HEK293 (cell line): ENCODE data around the gene SOX5.
A peak's percentile ranks its signal among the peaks of the same experiment; 100 is the strongest.

Experiments used
- CTCF ChIA-PET: fragments of 350-600 bp; formaldehyde crosslinking; extraction: SDS; loops from one replicate; lab custom pipeline; 2021; ENCODE audit warnings: antibody characterized with exemption; lab: Yijun Ruan, JAX
- POLR2A ChIA-PET: fragments of 300-600 bp; formaldehyde crosslinking; extraction: SDS; loops from one replicate; lab custom pipeline; 2020; ENCODE audit warnings: antibody characterized with exemption, inconsistent platforms; lab: Yijun Ruan, JAX
- H3K27ac ChIP-seq: fragments of 200-500 bp; sonication (Bioruptor generic); 2 replicates; pipeline ENCODE4 v1.5.1; 2014; ENCODE audit warnings: low read depth, low read length, control low read depth, inconsistent platforms; ENCODE audit errors: extremely low read depth
- H3K36me3 ChIP-seq, 2 experiments: fragments of 200-500 bp in 1 of 2; sonication (Bioruptor generic) in 1 of 2; 1 replicate in 1 of 2; 2 replicates in 1 of 2; pipeline ENCODE4 v1.5.1; 2014 to 2017; ENCODE audit warnings: inconsistent platforms in 2 of 2, low read length in 2 of 2; ENCODE audit not compliant: control insufficient read depth in 2 of 2, insufficient read depth in 1 of 2
- H3K4me1 ChIP-seq: fragments of 200-500 bp; sonication (Bioruptor generic); 2 replicates; pipeline ENCODE4 v1.5.1; 2014; ENCODE audit warnings: mild to moderate bottlenecking, low read length, inconsistent platforms; ENCODE audit not compliant: control insufficient read depth, insufficient read depth
- H3K4me3 ChIP-seq: 2 replicates; pipeline ENCODE4 v1.5.1; 2011; ENCODE audit warnings: low read depth, mild to moderate bottlenecking, control low read depth, low read length, moderate library complexity
- H3K9me3 ChIP-seq: fragments of 200-500 bp; sonication (Bioruptor generic); 2 replicates; pipeline ENCODE4 v1.5.1; 2014; ENCODE audit warnings: low read depth, low read length, inconsistent platforms; ENCODE audit not compliant: control insufficient read depth, insufficient read depth
- AEBP2 ChIP-seq: fragments of 450-650 bp; formaldehyde crosslinking; IDR thresholded peaks from 2 replicates; pipeline ENCODE4 v1.5.1; 2016; ENCODE audit warnings: missing biosample characterization, missing genetic modification characterization, borderline replicate concordance
- FEZF1 ChIP-seq: fragments of 450-650 bp; formaldehyde crosslinking; IDR thresholded peaks from 2 replicates; pipeline ENCODE4 v1.5.1; 2016; ENCODE audit warnings: missing biosample characterization, missing genetic modification characterization
- KLF7 ChIP-seq: fragments of 450-650 bp; formaldehyde crosslinking; IDR thresholded peaks from 2 replicates; pipeline ENCODE4 v1.5.1; 2016; ENCODE audit warnings: missing biosample characterization, missing genetic modification characterization, borderline replicate concordance
- MZF1 ChIP-seq: fragments of 450-650 bp; formaldehyde crosslinking; IDR thresholded peaks from 2 replicates; pipeline ENCODE4 v1.5.1; 2017; ENCODE audit warnings: missing biosample characterization, missing genetic modification characterization, borderline replicate concordance
- OSR2 ChIP-seq: fragments of 450-650 bp; formaldehyde crosslinking; IDR thresholded peaks from 2 replicates; pipeline ENCODE4 v1.5.1; 2016; ENCODE audit warnings: missing biosample characterization, missing genetic modification characterization
- PRDM4 ChIP-seq: fragments of 450-650 bp; formaldehyde crosslinking; IDR thresholded peaks from 2 replicates; pipeline ENCODE4 v1.5.1; 2017; ENCODE audit warnings: missing biosample characterization, missing genetic modification characterization
- SCRT2 ChIP-seq: fragments of 450-650 bp; formaldehyde crosslinking; IDR thresholded peaks from 2 replicates; pipeline ENCODE4 v1.5.1; 2016; ENCODE audit warnings: missing biosample characterization, missing genetic modification characterization
- YY2 ChIP-seq: fragments of 450-650 bp; formaldehyde crosslinking; IDR thresholded peaks from 2 replicates; pipeline ENCODE4 v1.5.1; 2016; ENCODE audit warnings: missing biosample characterization, missing genetic modification characterization
- ZEB2 ChIP-seq: fragments of 450-650 bp; formaldehyde crosslinking; IDR thresholded peaks from 2 replicates; pipeline ENCODE4 v1.5.1; 2016; ENCODE audit warnings: missing biosample characterization, missing genetic modification characterization
- ZNF157 ChIP-seq: fragments of 450-650 bp; formaldehyde crosslinking; IDR thresholded peaks from 2 replicates; pipeline ENCODE4 v1.5.1; 2016; ENCODE audit warnings: missing biosample characterization, missing genetic modification characterization
- ZNF174 ChIP-seq: fragments of 450-650 bp; formaldehyde crosslinking; IDR thresholded peaks from 2 replicates; pipeline ENCODE4 v1.5.0; 2017; ENCODE audit warnings: missing biosample characterization, mild to moderate bottlenecking, missing genetic modification characterization
- ZNF266 ChIP-seq: fragments of 450-650 bp; formaldehyde crosslinking; IDR thresholded peaks from 2 replicates; pipeline ENCODE4 v1.5.1; 2016; ENCODE audit warnings: missing biosample characterization, missing genetic modification characterization, low read depth
- ZNF274 ChIP-seq, 2 experiments: fragments of 200-500 bp in 1 of 2; fragments of 450-650 bp in 1 of 2; sonication (Bioruptor generic) in 1 of 2; formaldehyde crosslinking in 1 of 2; IDR thresholded peaks; 2 replicates each; pipeline versions ENCODE4 v1.5.1 to v1.6.1; 2014 to 2016; ENCODE audit warnings: borderline replicate concordance in 1 of 2, inconsistent platforms in 1 of 2, low read length in 1 of 2, missing biosample characterization in 1 of 2, missing genetic modification characterization in 1 of 2
- ZNF350 ChIP-seq: fragments of 450-650 bp; formaldehyde crosslinking; IDR thresholded peaks from 2 replicates; pipeline ENCODE4 v1.5.0; 2017; ENCODE audit warnings: missing biosample characterization, mild to moderate bottlenecking, missing genetic modification characterization
- ZNF530 ChIP-seq: fragments of 450-650 bp; formaldehyde crosslinking; IDR thresholded peaks from 2 replicates; pipeline ENCODE4 v1.5.1; 2016; ENCODE audit warnings: low read depth, missing biosample characterization, missing genetic modification characterization
- ZNF555 ChIP-seq: fragments of 450-650 bp; formaldehyde crosslinking; conservative IDR thresholded peaks from 2 replicates; pipeline ENCODE4 v1.5.1; 2017; ENCODE audit warnings: missing biosample characterization, mild to moderate bottlenecking, missing genetic modification characterization, inconsistent platforms
- ZNF571 ChIP-seq: fragments of 450-650 bp; formaldehyde crosslinking; IDR thresholded peaks from 2 replicates; pipeline ENCODE4 v1.5.0; 2017; ENCODE audit warnings: missing biosample characterization, missing genetic modification characterization
- ZNF621 ChIP-seq: fragments of 450-650 bp; formaldehyde crosslinking; IDR thresholded peaks from 2 replicates; pipeline ENCODE4 v1.5.1; 2017; ENCODE audit warnings: missing biosample characterization, missing genetic modification characterization
- ZNF624 ChIP-seq: fragments of 450-650 bp; formaldehyde crosslinking; IDR thresholded peaks from 2 replicates; pipeline ENCODE4 v1.5.1; 2017; ENCODE audit warnings: missing biosample characterization, missing genetic modification characterization
- ZNF658 ChIP-seq: fragments of 450-650 bp; formaldehyde crosslinking; IDR thresholded peaks from 2 replicates; pipeline ENCODE4; 2016; ENCODE audit warnings: missing biosample characterization, missing genetic modification characterization
- ZNF692 ChIP-seq: fragments of 450-650 bp; formaldehyde crosslinking; IDR thresholded peaks from 2 replicates; pipeline ENCODE4 v1.5.1; 2016; ENCODE audit warnings: missing biosample characterization, missing genetic modification characterization
- ZNF701 ChIP-seq: fragments of 450-650 bp; formaldehyde crosslinking; IDR thresholded peaks from 2 replicates; pipeline ENCODE4 v1.5.1; 2016; ENCODE audit warnings: missing biosample characterization, missing genetic modification characterization
- ZSCAN23 ChIP-seq: fragments of 450-650 bp; formaldehyde crosslinking; IDR thresholded peaks from 2 replicates; pipeline ENCODE4 v1.5.1; 2016; ENCODE audit warnings: missing biosample characterization, missing genetic modification characterization
- ZSCAN4 ChIP-seq: fragments of 450-650 bp; formaldehyde crosslinking; IDR thresholded peaks from 2 replicates; pipeline ENCODE4 v1.5.1; 2017; ENCODE audit warnings: missing biosample characterization, missing genetic modification characterization
- TF ChIP-seq, protein P1 (sequence below): fragments of 450-650 bp; IDR thresholded peaks from 2 replicates; pipeline ENCODE4 v1.5.1; 2018; ENCODE audit warnings: missing biosample characterization, missing genetic modification characterization
- TF ChIP-seq, protein P2 (sequence below): fragments of 450-650 bp; formaldehyde crosslinking; IDR thresholded peaks from 2 replicates; pipeline ENCODE4 v1.5.1; 2016; ENCODE audit warnings: missing biosample characterization, missing genetic modification characterization

Gene SOX5

DNA sequence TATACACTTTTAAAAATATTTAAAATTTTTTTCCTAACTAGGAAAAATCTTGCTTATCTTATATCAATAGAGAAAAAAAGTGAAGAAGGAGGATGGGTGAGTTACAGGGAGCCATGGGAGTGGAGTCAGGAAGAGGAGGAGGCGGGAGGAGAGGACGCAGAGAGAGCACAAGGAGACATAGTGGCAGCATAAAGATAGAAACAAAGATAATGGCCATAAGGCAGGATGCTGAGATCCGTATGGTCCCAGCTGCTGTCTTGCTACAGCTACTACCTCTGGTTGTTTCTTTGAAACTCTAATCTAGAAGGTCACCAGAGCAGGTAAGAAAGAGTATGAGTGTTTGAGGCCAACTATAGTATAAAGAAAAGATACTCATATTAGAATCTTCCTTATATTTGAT is 2.6 kb upstream of the SOX5 start:
- no peak overlapping the region for H3K4me3 ChIP-seq
- ChIA-PET POLR2A (no interaction called here), CTCF (no interaction called here)
- H3K36me3 ChIP-seq = no peaks in the 10 kb centered on the region
- H3K27ac ChIP-seq = no peak overlapping the region
- H3K9me3 ChIP-seq = no peaks in the 10 kb centered on the region
- TF ChIP-seq ZEB2 = no peak
- TF ChIP-seq ZSCAN23 (tag by site-specific recombination) = no peak
- TF ChIP-seq, protein P1, sequence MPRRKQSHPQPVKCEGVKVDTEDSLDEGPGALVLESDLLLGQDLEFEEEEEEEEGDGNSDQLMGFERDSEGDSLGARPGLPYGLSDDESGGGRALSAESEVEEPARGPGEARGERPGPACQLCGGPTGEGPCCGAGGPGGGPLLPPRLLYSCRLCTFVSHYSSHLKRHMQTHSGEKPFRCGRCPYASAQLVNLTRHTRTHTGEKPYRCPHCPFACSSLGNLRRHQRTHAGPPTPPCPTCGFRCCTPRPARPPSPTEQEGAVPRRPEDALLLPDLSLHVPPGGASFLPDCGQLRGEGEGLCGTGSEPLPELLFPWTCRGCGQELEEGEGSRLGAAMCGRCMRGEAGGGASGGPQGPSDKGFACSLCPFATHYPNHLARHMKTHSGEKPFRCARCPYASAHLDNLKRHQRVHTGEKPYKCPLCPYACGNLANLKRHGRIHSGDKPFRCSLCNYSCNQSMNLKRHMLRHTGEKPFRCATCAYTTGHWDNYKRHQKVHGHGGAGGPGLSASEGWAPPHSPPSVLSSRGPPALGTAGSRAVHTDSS = no peak
- TF ChIP-seq ZNF274 (IDR thresholded peaks at IDR 0.05; ENCODE audit: low read length) = no peak
- no peak for TF ChIP-seq ZNF274 (tag by site-specific recombination; IDR thresholded peaks at IDR 0.05; ENCODE audit: borderline replicate concordance)
- TF ChIP-seq YY2 (tag by site-specific recombination) = no peak
- no peak for TF ChIP-seq SCRT2 (tag by site-specific recombination)
- no peak for TF ChIP-seq ZNF692 (tag by site-specific recombination)
- TF ChIP-seq ZNF157 (tag by site-specific recombination) = no peak
- TF ChIP-seq KLF7 (tag by site-specific recombination) = no peak
- TF ChIP-seq ZNF658 = no peak
- no peak for TF ChIP-seq ZNF624 (tag by site-specific recombination)
- TF ChIP-seq, all 188 proteins: peak for 0
- no peaks in the 10 kb centered on the region for H3K4me1 ChIP-seq

DNA sequence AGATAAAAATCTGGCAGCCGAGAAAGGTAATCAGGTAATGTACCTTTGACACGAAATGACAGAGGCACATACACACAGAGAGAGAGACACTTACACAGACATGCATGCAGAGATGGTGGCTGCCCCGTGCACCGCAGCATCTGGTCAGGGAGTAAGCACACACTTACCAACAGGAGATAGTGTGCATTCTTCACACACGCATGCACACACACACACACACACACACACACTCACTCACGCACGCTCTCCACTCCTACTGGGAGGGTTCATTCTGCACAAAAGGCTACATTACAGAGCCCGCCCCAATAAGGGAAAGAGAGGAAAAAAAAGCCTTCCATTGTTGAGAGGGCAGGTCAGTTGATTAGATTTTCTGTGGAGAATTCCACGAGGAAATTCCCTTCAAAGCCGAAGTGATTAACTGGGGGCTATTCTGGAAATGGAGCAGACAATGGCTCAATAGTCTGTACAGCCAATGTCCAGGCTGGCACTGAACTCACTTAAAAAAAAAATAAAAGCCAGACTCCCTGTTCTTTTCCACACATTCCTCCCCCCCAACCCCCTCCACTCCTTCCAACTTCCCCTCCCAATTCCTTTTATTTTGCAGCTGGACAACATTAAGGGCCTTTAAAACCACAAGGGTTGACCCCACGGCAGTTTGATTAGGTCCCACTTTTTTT is 1.4 kb upstream of the SOX5 start:
- Histone ChIP-seq H3K4me3 (peak overlapping the region; percentile 38), H3K36me3 (no peaks in the 10 kb centered on the region), H3K9me3 (no peaks in the 10 kb centered on the region), H3K27ac (no peak overlapping the region), H3K4me1 (no peaks in the 10 kb centered on the region)
- ChIA-PET CTCF (no interaction called here), POLR2A (no interaction called here)
- TF ChIP-seq AEBP2 (tag by site-specific recombination) (no peak), ZNF701 (no peak), ZNF658 (no peak), MZF1 (tag by site-specific recombination) (no peak), ZNF350 (tag by site-specific recombination) (no peak), PRDM4 (tag by site-specific recombination) (no peak), ZNF174 (tag by site-specific recombination) (no peak), ZNF621 (tag by site-specific recombination) (no peak), ZNF555 (tag by site-specific recombination) (no peak), ZSCAN4 (tag by site-specific recombination) (peak; percentile 94), ZNF571 (no peak), ZNF530 (tag by site-specific recombination) (no peak), OSR2 (tag by site-specific recombination) (no peak), FEZF1 (peak; percentile 22; the same call in 1 of the 2 replicates), ZNF266 (no peak)
- TF ChIP-seq, protein P2, sequence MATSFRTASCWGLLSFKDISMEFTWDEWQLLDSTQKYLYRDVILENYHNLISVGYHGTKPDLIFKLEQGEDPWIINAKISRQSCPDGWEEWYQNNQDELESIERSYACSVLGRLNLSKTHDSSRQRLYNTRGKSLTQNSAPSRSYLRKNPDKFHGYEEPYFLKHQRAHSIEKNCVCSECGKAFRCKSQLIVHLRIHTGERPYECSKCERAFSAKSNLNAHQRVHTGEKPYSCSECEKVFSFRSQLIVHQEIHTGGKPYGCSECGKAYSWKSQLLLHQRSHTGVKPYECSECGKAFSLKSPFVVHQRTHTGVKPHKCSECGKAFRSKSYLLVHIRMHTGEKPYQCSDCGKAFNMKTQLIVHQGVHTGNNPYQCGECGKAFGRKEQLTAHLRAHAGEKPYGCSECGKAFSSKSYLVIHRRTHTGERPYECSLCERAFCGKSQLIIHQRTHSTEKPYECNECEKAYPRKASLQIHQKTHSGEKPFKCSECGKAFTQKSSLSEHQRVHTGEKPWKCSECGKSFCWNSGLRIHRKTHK (tag by site-specific recombination) = no peak
